GM12875 (cell line): ENCODE measurements around the gene PRKAR1B.

Experiments
- H3K4me3 ChIP-seq: one replicate; pipeline ENCODE4 v1.5.1; 2011; ENCODE audit warnings: low read depth, low read length, control low read depth
- TF ChIP-seq, protein P1 (sequence below): IDR thresholded peaks from 2 replicates; pipeline ENCODE4 v1.5.1; 2011; ENCODE audit warnings: low read depth, mild to moderate bottlenecking, control low read depth, inconsistent platforms, low read length, moderate library complexity, borderline replicate concordance; ENCODE audit not compliant: insufficient read depth

The PRKAR1B gene

DNA sequence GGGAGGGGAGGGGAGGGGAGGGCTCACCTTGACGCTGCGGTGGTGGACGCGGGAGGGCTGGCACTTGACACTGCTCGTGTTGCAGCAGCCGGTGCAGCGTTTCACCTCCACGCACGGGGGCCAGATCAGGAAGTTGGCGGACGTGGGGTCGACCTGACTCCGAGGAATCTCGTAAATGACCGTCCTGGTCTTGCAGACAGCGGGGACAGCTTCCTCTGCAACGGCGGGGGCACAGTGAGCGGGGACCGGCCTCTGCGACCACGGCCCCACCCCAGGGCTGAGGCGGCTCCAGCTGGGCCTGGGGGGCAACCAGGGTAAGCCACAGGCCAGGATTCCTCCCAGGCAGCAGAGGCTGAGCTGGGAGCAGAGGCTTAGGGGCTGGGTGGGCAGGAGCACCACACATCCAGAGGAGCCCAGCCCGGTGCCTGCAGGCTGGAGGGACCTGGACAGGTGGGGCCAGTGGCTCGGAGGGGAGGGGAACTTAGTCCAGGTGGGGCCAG is 216.2 kb downstream of the PRKAR1B start:
- TF ChIP-seq, protein P1, sequence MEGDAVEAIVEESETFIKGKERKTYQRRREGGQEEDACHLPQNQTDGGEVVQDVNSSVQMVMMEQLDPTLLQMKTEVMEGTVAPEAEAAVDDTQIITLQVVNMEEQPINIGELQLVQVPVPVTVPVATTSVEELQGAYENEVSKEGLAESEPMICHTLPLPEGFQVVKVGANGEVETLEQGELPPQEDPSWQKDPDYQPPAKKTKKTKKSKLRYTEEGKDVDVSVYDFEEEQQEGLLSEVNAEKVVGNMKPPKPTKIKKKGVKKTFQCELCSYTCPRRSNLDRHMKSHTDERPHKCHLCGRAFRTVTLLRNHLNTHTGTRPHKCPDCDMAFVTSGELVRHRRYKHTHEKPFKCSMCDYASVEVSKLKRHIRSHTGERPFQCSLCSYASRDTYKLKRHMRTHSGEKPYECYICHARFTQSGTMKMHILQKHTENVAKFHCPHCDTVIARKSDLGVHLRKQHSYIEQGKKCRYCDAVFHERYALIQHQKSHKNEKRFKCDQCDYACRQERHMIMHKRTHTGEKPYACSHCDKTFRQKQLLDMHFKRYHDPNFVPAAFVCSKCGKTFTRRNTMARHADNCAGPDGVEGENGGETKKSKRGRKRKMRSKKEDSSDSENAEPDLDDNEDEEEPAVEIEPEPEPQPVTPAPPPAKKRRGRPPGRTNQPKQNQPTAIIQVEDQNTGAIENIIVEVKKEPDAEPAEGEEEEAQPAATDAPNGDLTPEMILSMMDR, result no peak
- H3K4me3 ChIP-seq, result no peak overlapping the region

DNA sequence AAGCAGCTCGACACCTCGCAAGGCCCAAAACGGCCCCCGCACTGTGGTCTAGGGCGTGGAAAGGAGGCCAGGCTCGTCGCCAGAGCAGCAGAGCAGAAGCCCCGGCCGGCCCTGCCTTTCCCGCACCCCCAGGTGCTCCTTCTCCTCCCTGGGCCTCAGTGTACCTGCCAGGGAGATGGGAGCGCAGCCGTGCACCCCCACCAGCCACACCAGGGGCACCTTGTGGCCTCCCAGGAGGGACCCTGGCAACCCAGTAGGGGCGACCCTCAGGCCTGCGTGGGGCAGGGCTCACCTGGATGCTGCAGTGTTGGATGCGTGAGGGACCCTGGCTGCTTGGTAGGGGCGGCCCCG is 217.0 kb downstream of the PRKAR1B start:
- H3K4me3 ChIP-seq, result no peak overlapping the region
- TF ChIP-seq, protein P1, result no peak

DNA sequence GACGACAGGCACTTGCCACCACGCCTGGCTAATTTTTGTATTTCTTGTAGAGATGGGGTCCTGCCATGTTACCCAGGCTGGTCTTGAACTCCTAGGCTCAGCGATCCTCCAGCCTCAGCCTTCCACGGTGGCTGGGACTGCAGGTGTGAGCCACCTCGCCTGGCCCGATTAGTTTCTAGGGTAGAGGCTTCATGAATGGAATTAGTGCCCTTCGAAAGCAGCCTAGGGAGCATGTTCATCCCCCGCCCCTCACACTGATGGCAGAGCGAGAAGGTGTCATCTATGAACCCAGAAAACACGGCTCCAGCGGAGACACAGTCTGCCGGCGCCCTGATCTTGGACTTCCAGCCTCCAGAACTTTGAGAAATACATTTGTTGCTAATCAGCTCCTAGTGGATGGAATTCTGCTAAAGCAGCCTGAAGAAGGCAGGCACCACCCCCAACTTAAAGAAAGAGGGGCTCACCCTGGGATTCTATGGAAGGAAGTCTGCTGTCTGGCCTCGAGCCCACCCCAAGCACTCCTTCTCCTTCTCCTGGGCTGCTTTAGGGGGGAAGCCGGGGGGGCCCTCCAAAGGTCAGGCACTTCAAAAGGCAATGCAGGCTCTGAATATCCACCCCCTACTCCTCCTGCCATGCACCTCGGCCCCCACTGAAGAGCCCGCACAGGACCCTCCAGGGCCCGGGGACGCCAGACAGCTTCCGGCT is 217.5 kb downstream of the PRKAR1B start:
- TF ChIP-seq, protein P1, result no peak
- no peak overlapping the region for H3K4me3 ChIP-seq

DNA sequence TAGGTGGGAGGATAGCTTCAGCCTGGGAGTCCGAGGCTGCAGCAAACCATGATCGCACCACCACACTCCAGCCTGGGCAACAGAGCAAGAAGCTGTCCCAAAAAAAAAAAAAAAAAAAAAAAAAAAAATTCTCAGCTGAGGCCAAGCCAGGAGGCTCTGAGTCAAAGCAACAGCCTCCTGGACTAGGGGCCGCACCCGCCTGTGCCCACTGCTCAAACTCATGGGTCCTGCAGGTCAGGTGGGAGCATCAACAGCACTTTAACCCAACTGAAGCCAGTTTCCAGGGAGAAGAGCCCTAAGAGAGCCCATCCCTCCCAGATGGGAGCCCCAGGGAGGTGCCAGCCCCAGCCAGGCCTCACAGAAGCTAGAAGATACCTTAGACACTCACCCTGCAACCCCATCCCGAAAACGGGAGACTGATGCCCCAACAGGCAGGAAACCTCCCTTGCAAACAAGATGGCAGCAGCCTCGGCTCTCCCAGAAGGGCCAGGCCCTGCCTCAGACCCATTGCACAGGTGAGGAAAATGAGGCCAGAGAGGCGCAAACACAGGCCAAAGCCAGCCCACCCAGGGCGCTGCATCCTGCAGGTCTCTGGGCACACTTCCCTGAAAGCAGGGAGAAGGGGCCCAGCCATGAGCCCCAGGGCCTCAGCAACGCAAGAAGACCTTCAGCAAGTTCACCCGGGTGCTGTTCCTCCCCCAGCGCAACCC is 218.5 kb downstream of the PRKAR1B start:
- TF ChIP-seq, protein P1, result no peak
- no peak overlapping the region for H3K4me3 ChIP-seq

DNA sequence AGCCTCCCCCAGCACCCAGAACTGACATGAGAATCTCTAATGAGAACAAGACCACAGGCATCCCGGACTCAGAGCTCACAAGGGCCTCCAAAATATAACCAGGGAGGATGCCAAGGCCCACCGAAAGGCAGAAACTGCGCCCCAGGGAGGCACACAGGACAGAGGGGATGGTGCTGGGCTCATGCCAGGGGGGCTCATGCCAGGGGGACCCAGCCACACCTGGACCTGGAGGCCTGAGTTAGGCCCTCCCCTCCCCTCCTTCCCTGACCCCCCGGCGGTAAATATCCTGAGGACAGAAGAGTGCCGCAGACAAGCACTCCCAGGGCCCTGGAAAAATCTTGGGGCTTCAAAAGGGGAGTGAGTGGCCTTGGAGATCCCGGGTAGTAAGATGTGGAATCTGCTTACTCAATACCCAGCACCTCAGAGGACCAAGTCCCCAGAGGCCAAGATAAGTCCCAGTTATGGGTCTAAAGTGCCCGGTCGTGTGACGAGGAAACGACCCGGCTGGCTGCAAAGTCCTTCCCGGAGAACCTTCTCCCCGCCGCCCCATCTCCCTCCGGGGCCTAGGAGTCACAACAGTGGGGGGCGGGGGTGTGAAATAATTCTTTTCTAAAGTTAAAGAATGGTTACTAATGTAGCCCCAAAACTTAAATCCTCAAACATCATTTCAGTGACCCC is 219.3 kb downstream of the PRKAR1B start:
- TF ChIP-seq, protein P1, result no peak
- H3K4me3 ChIP-seq, result no peak overlapping the region

DNA sequence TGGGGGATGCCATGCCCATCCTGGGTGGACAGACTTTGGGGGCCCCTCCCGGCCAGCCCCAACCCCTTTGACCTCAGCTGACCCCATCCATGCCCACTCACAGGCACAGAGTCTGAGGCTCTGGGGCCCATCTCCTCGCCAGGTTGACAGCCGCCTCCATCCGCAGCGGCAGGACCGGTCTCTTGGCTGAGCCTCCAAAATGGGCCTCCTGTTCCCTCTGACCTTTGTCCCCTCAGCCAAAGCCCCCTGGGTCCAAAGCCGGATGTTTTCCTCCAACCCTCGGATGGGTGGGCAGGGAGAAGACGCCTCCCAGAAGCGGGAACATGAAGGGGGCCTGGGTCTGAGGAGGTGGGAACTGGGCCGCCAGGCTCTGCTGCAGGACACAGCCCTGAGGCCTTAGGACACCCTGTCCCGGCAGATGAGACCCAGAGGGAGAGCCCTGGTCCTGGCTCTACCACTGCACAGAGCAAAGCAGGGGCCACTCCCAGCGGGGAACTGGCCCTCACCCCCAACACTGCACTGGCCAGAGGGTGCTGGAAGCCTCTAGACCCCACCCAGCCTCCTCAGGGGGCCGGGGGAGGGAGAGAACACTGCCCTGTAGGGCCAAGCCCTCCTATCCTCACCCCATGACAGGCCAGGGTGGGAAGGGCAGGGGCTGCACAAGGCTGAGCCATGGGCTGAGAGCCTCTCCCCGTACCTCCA is 220.0 kb downstream of the PRKAR1B start:
- H3K4me3 ChIP-seq, result no peak overlapping the region
- TF ChIP-seq, protein P1, result no peak
